HG03175 (cell line): Measurements from ENCODE around the gene SPAG4.
A peak's percentile ranks its signal among the peaks of the same experiment; 100 is the strongest.

Experiments
- ATAC-seq: cut with Tn5 transposase; IDR thresholded peaks from one replicate; pipeline ENCODE4 v1.9.1; 2021; ENCODE audit warnings: mild to moderate bottlenecking, moderate library complexity; ENCODE audit not compliant: unreplicated experiment

SPAG4 gene

DNA sequence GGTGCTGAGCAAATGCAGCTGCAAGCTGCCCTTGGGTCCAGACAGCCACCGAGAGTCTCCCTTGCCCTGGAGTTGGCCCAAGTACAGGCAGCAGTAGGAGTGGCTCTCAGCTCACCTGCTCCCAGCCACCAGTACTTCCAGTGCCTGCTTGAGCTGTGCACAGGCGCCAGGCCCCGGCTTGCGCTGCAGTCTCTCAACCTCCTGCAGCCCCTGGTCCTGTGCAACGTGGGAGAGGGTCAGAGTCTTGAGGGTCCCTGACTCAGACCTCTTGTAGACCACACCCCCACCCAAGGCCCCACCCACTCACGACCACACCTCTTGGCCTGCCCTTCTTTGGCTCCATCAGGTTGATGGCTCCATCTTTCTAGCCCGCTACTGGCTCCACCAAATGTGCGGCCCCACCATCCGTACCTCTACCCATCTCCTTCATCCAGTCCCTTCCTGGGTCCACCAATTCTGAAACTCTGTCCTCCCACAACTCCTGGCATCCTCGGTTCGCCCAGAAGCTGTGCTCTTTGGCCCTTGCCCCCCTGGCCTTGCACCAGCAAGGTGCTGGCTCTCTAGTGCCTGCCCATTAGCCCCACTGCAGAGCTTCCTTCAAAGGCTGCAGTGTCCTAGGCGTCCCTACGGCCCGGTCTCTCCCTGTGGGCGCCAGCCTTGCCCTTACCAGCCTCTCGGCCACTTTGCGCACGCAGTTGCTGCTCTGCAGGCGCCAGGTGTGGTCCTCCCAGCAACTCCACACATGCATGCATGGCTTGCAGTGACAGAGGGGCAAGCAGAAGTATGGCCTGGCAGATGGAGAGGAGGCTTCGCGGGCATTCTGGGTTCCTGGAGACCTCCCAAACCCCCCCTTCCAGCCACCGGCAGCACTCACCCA is 16.5 kb upstream of the SPAG4 start:
- ATAC-seq = no peak

DNA sequence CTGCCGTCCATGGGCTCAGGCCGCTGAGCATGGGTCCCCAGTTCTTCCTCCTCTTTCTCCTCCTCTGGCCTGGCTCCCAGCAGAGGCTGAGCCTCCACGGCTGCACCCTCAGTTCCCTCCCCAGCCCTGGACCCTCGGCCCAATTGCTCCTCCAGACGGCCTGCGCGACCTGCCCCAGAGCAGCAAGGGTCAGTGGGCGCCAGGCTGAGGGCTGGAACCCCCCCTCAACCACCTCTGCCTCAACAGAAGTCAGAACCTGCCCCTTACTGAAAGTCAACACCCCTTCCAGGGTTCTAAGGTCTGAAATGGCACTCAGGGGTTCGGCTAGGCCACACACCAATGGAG is 15.9 kb upstream of the SPAG4 start:
- ATAC-seq = no peak

DNA sequence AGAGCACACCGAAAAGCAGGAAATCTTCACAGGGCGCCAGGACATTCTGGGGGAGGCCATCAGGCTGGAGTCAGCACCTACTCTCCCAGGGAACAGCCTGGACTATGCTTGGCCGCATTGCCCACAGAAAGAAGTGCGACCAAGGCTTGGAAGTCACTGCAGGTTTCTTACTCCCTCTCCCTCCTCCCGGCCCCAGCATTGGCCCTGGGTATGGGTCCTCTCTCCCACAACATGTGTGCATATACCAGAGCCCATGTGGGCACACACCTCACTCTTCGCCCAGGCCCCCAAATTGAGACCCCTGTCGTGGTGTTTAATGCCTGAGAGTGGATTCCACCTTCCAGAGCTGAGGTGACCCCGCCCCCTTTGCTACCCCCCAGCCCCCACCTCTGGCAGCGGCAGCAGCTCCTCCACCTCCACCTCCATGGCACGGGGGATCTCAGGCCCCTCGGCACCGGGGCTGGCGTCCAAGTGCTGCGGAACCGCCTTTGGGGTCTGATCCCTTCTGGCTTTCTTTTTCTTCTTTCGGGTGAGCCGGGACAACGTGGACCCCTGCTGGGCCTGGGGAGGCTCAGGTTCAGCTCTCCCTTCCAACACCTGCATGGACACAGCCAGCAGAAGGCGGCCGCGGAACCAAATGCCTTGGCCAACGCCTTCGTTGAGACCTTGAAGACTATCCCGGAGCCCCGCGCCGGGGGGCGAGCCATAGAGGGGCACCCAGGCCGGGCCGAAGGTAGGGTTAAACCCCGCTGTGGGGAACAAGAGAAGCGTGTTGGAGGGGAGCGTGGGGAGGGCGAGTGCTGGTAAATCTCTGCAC is 15.2 kb upstream of the SPAG4 start:
- ATAC-seq = no peak

DNA sequence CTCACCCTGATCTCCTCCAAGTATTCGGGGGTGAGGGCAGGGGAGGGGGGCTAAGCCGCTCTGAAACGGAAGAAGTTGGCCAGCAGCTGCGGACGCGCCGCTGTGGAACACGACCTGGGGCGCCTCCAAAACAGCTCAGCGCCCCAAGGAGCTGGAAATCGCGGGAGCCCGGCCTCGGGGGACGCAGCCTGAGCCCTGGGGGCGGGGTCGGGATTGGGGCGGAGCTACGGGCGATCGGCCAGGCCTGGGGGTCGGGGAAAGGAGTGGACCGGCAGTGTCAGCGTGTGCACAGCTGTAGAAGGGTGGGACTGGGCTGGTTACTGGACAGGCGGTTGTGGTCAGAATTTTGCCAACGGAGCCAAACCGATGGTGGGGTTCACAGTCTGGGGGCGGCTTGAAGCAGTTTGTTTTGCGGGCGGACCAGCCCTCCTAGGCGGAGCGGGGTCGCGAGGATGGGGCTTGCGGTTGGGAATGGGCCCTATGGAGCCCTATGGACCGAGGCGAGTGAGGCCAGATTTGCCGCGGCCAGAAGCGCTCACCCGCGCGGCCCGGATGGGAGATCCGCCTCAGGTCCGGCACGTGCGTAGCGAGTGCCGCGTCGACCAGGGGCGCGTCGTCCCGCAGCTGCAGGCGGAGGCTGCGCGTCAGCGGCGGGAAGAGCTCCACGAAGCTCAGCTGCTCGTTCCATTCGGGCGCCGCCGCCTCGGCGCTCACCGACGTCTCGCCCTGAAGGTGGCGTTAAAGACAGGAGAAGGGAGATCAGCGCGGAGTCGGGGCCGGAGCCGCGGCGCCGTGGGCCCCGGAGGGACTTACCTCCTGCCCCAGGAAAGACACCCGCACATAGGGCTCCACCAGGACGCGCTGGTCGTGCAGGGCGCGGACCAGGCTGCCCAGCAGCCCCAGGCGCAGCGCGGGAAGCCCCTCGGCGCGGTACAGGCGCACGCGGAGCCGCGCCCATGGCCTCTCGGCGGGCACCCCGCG is 14.3 kb upstream of the SPAG4 start:
- no peak for ATAC-seq

DNA sequence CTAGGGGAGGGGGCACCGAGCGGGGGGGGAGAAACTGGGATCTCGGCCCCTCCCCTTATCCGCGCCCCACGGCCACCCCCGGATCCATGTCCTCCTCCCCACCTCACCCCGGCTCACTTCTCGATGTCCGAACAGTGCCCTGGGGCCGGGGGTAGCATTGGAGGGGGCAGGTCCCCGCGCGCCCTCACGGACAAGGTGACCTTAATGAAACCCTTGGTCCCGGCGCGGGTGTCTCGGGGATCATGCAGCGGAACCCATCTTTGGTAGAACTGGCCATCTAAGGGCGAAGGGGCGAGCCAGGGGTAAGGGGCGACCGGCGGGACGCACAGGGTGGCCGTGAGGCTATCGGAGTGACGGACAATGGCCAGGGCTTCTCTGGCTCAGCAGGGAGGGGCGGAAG is 13.6 kb upstream of the SPAG4 start:
- ATAC-seq = no peak

DNA sequence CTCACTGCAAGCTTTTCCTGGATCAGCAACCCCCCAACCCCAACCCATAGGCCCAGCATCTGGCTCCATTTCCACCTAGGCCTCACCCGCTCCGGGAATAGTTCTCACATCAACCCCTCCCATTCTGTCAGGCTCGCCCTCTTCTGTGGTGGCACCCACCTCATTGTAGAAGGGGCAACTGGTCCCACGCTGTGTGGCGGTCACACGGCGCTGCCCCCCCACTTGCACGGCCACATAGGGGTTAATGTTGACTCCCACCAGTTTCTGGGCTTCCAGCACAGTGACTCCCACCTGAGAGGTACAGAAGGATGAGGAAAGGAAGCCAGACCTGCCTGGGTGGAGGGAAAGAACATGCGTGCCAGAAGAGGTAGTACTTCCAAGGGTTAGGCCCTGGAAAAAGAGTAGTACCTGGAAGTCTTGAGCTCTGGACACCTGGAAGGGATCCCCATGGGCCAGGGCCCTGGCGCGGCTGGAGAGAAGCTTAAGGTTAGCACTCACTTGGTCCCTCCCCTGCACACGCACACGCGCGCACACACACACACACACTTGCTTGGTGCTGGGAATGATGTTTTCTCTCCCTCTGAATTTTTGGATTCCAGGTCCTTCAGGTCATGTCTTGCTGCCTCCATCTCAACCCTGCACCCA is 12.7 kb upstream of the SPAG4 start:
- ATAC-seq = no peak

DNA sequence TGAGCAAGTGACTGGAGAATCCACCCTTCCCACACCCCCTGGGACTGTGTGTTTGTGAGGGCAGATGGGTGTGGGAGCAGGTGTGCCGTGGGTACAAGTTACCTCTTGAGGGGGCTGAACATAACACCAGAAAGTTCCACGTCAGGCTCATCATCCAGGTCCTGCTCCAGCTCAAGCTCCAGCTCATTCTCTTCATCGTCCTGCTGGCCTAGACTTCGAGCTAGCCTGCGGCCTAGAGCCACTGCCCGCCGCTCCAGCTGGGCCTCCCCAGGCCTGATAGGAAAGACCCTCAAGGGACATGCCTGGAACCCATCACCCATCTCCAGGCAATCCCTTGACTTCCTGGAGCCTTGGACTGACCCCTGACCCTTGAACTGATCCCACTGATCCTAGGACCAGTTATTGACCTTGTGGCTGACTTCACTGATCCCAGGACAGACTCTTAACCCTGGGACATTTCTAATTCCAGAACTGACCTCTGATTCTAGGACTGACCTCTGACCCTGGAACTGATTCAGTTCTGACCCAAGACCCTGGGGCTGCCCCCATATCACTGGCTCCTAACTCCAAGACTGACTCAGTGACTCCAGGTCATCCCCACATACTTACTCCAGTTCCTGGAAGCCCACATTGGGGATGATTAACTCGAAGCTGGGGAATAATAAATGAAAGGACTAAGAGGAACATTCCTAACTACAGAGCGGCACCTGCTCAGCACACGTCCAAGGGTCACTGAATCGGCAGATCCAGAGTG is 11.8 kb upstream of the SPAG4 start:
- ATAC-seq = no peak

DNA sequence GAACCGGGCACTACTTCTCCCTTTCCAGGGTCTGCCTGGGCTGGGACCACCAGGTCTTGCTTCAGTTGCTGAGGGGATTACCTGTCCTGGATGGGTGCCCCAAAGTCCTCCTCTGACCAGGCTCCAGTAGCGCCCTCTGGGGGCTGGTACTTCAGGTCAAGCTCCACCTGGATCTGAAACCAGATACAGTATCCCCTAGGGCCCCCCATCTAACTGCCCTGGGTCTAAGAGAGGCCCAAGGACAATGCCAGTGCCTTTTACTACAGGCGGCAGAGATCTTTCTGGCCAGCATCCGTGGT is 11.2 kb upstream of the SPAG4 start:
- ATAC-seq = no peak

DNA sequence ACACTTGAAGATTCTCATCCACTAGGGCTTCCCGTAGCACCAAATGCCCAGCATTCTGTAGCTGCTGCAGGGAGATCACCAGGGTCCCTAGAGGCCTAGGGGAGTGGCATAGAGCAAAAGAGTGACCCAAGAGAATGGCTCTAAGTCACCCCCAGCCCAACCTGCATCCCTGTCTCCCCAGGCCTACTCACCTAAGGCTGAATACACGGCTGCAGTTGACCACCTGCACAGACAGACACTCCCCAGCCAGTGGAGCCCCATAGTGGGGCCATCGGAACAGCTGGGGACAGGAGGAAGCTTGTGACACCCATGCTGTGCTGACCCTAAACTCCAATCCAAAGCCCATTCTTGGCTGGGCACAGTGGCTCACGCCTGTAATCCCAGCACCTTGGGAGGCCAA is 9.5 kb upstream of the SPAG4 start:
- no peak for ATAC-seq

DNA sequence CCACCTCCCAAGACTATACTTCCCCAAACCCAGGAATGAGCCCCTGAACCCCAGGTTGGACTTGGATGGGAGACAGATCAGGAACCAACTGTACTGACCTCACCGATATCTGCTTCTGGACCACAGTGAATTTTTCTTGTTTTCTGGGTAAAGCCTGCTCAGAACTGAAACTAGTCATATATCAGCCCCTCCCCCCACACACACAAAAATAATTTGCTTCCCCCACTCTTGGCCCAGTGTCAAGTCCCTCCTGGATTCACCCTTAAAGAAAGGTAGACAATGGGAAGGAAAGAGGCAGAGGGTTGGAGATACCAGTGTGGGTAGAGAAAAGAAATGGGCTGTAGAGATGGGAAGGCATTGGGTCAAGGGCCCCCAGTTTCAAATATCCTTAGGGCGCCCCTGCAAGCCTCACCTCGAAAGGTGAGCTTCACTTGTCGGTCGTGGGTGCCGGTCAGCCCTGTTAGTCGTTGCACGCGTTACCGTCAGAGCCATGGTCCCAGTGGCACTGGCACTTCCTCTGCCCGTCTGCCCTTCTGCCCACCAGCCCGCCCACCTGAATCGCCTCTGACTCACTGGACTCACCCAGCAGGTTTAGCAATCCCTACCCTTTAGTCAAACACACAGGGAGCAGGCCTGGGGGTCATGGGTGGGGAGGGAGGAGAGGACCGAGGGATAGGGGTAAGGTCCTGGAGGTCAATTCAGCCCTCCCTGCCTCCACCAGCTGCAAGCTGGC is 8.5 kb upstream of the SPAG4 start:
- ATAC-seq = no peak

DNA sequence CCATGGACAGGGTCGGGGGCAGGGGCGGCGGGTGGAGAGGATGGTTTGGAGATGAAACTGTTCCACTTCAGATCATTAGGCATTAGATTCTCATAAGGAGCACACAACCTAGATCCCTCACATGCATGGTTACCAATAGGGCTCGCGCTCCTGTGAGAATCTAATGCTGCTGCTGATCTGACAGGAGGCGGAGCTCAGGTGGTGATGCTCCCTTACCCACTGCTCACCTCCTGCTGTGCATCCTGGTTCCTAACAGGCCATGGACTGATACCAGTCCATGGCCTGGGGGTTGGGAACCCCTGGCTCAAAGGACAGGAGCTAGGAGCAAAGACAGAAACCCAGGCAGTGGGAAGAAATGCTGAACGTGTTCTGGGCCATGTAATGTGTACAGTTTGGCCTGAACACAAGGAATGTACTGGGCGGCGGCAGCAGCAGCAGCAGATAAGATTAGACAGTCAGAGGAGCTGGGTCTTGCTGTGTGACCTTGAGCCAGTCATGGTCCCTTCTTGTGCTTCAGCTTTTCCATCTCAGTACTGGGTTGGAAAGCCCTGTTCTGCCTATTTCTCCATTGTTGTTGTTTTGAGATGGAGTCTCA is 4.7 kb upstream of the SPAG4 start:
- ATAC-seq = no peak

DNA sequence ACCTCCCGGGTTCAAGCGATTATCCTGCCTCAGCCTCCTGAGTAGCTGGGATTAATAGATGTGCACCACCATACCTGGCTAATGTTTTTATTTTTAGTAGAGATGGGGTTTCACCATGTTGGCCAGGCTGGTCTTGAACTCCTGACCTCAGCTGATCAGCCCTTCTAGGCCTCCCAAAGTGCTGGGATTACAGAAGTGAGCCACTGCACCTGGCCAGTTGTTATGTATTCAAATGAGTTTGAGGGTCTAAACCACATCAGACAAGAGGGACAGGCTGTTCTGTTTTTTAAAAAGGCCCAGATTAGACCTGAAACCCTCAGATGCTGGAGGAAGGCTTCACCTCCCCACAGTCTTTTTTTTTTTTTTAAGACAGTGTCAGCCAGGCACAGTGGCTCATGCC is 4.1 kb upstream of the SPAG4 start:
- ATAC-seq = no peak

DNA sequence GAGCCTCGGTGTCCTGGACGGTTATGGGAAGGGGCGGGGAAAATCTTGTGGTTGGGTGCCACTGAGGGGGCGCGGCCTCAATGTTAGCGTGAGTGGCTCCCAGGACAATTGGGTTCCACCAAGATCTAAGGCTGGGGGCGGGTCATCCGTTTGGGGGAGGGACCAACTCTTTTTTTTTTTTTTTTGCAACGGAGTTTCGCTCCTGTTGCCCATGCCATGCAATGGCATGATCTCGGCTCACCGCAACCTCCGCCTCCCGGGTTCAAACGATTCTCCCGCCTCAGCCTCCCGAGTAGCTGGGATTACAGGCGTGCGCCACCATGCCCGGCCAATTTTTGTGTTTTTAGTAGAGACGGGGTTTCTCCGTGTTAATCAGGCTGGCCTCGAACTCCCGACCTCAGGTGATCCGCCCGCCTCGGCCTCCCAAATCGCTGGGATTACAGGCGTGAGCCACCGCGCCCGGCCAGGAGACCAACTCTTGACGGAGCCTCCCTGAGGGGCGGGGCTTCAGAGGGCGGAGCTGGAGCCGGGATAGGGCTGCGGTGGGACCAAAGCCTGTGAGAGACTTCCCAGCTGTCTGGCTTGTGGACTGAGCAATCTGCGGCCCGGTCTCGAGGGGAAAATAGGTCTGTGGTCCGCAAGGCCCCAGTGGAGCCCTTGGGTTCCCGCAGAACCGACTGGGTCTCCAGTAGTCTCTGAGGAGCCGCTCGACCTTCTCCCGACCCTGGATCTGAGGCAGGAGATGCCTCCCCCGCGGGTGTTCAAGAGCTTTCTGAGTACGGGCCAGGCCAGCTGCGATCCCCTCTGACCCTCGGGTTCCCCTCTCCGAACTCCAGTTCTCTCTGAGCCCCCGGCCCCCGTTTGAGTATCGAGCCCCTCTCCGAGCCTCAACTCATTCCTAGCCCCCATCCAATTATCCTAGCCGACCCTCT is 1.1 kb downstream of the SPAG4 start:
- ATAC-seq = no peak

DNA sequence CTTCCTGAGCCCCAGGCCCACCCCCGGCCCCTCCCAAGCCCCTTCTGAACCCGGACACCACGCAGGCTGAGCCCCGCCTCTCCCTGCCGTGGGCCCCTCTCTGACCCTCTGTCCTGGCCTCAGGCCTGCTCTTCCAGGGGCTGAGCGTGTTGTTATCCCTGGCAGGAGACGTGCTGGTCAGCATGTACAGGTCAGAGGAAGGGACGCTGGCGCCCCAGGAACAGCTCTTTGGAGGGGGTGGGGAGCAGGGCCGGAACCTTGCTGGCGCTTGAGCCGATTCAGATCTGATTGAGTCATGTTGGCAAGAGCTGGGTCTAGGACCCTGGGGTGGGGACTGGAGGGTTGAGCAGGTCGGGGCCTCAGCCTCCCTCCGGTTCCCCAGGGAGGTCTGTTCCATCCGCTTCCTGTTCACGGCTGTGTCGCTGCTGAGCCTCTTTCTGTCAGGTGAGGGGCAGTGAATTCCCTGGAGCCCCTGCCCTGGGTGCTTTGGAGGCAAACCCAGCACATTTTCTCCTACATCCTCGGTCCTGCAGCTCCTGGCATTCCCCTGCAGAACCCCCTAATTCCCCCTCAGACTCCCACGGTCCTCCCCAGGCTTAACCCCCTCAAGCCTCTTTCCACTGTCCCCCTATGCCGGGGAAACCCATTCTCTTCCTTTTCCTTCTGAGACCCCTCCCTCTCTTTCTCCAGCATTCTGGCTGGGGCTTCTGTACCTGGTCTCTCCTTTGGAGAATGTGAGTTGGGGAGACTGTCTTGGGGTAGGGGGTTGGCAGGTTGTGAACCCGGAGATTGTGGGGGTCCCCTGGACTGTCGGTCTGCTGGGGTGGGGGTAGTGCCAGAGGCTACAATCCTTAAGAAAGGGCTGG is 2.0 kb downstream of the SPAG4 start:
- peak; percentile 18 for ATAC-seq

DNA sequence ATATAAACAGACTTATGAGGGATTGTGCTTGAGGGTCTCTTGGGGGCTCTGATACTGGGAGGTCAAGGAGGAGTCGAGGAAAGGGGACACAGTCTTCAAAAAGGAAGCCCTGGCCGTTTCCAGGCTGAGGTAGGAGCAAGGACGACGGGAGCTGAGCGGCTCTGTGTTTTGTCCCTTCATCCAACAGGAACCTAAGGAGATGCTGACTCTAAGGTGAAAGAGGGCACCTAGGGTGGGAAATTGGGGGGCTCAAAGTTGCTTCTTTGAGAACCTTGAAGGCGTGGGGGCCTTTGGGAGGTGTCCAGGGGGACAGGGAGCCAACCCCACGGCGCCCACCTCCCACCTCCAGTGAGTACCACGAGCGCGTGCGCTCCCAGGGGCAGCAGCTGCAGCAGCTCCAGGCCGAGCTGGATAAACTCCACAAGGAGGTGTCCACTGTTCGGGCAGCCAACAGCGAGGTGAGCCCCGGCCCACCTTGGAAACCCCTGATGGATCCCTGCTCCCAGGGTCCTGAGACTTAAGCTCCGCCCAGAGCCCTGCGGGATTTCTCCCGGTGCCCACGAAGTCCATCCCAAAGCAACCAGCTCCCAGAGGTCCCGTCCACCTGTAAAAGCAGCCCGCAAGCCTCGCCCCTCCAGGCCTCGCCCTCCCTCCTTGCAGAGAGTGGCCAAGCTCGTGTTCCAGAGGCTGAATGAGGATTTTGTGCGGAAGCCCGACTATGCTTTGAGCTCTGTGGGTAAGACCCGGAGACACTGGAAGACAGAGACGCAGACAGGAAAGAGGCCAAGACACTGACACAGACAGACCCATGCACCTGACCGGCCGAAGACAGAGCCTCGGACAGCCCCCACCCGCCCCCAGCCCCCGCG is 2.9 kb downstream of the SPAG4 start:
- ATAC-seq = no peak
